HEK293 (cell line): ENCODE measurements around the gene CUL7.
"Not testable (repeated sequence)": the region's sequence is repeated elsewhere in the genome, so short reads cannot be mapped to it uniquely, and the experiment has no call there.

Source experiments
- CTCF ChIA-PET: fragments of 350-600 bp; formaldehyde crosslinking; extraction: SDS; loops from one replicate; lab custom pipeline; 2021; ENCODE audit warnings: antibody characterized with exemption; lab: Yijun Ruan, JAX
- POLR2A ChIA-PET: fragments of 300-600 bp; formaldehyde crosslinking; extraction: SDS; loops from one replicate; lab custom pipeline; 2020; ENCODE audit warnings: antibody characterized with exemption, inconsistent platforms; lab: Yijun Ruan, JAX
- H3K27ac ChIP-seq: fragments of 200-500 bp; sonication (Bioruptor generic); 2 replicates; pipeline ENCODE4 v1.5.1; 2014; ENCODE audit warnings: low read depth, low read length, control low read depth, inconsistent platforms; ENCODE audit errors: extremely low read depth
- H3K36me3 ChIP-seq, 2 experiments: fragments of 200-500 bp in 1 of 2; sonication (Bioruptor generic) in 1 of 2; 1 replicate in 1 of 2; 2 replicates in 1 of 2; pipeline ENCODE4 v1.5.1; 2014 to 2017; ENCODE audit warnings: inconsistent platforms in 2 of 2, low read length in 2 of 2; ENCODE audit not compliant: control insufficient read depth in 2 of 2, insufficient read depth in 1 of 2
- H3K4me1 ChIP-seq: fragments of 200-500 bp; sonication (Bioruptor generic); 2 replicates; pipeline ENCODE4 v1.5.1; 2014; ENCODE audit warnings: mild to moderate bottlenecking, low read length, inconsistent platforms; ENCODE audit not compliant: control insufficient read depth, insufficient read depth
- H3K4me3 ChIP-seq: 2 replicates; pipeline ENCODE4 v1.5.1; 2011; ENCODE audit warnings: low read depth, mild to moderate bottlenecking, control low read depth, low read length, moderate library complexity
- H3K9me3 ChIP-seq: fragments of 200-500 bp; sonication (Bioruptor generic); 2 replicates; pipeline ENCODE4 v1.5.1; 2014; ENCODE audit warnings: low read depth, low read length, inconsistent platforms; ENCODE audit not compliant: control insufficient read depth, insufficient read depth
- PRDM1 ChIP-seq: fragments of 450-650 bp; formaldehyde crosslinking; IDR thresholded peaks from 2 replicates; pipeline ENCODE4; 2016; ENCODE audit warnings: missing biosample characterization, missing genetic modification characterization
- SP7 ChIP-seq: fragments of 450-650 bp; formaldehyde crosslinking; IDR thresholded peaks from 2 replicates; pipeline ENCODE4 v1.5.1; 2016; ENCODE audit warnings: missing biosample characterization, missing genetic modification characterization
- WT1 ChIP-seq: fragments of 450-650 bp; formaldehyde crosslinking; IDR thresholded peaks from 2 replicates; pipeline ENCODE4 v1.5.1; 2016; ENCODE audit warnings: missing biosample characterization, missing genetic modification characterization
- ZFP37 ChIP-seq: fragments of 450-650 bp; formaldehyde crosslinking; IDR thresholded peaks from 2 replicates; pipeline ENCODE4 v1.5.1; 2016; ENCODE audit warnings: missing biosample characterization, missing genetic modification characterization
- ZNF549 ChIP-seq: fragments of 450-650 bp; IDR thresholded peaks from 2 replicates; pipeline ENCODE4 v1.5.1; 2018; ENCODE audit warnings: missing biosample characterization, missing genetic modification characterization, mild to moderate bottlenecking, inconsistent platforms, moderate library complexity
- ZNF555 ChIP-seq: fragments of 450-650 bp; formaldehyde crosslinking; conservative IDR thresholded peaks from 2 replicates; pipeline ENCODE4 v1.5.1; 2017; ENCODE audit warnings: missing biosample characterization, mild to moderate bottlenecking, missing genetic modification characterization, inconsistent platforms
- ZNF600 ChIP-seq: fragments of 450-650 bp; formaldehyde crosslinking; IDR thresholded peaks from 2 replicates; pipeline ENCODE4 v1.5.1; 2016; ENCODE audit warnings: missing biosample characterization, missing genetic modification characterization
- ZNF664 ChIP-seq: fragments of 450-650 bp; formaldehyde crosslinking; IDR thresholded peaks from 2 replicates; pipeline ENCODE4 v1.5.1; 2016; ENCODE audit warnings: missing biosample characterization, missing genetic modification characterization
- ZNF785 ChIP-seq: fragments of 450-650 bp; formaldehyde crosslinking; IDR thresholded peaks from 2 replicates; pipeline ENCODE4 v1.5.1; 2016; ENCODE audit warnings: missing biosample characterization, missing genetic modification characterization
- TF ChIP-seq, protein P1 (sequence below): fragments of 450-650 bp; formaldehyde crosslinking; IDR thresholded peaks from 2 replicates; pipeline ENCODE4 v1.5.1; 2016; ENCODE audit warnings: missing biosample characterization, missing genetic modification characterization
- TF ChIP-seq, protein P2 (sequence below): fragments of 450-650 bp; formaldehyde crosslinking; IDR thresholded peaks from 2 replicates; pipeline ENCODE4 v1.5.1; 2017; ENCODE audit warnings: missing biosample characterization, missing genetic modification characterization
- TF ChIP-seq, protein P3 (sequence below): fragments of 450-650 bp; formaldehyde crosslinking; IDR thresholded peaks from 2 replicates; pipeline ENCODE4 v1.5.0; 2017; ENCODE audit warnings: missing biosample characterization, missing genetic modification characterization, borderline replicate concordance

The CUL7 gene

DNA sequence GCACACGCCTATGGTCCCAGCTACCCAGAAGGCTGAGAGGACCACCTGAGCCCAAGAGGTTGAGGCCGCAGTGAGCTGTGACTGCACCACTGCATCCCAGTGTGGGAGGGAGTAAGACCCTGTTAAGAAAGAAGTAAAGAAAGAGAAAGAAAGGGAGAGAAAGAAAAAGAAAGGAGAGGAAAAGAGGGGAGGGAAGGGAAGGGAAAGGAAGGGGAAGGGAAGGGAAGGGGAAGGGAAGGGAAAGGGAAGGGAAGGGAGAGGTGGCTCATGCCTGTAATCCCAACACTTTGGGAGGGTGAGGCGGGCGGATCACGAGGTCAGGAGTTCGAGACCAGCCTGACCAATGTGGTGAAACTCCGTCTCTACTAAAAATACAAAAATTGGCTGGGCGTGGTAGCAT is 12.2 kb downstream of the CUL7 start:
- H3K36me3 ChIP-seq = peaks cover 34 to 86% of the 10 kb centered on the region in 2 experiments
- TF ChIP-seq PRDM1 (tag by site-specific recombination) = peak; percentile 94
- POLR2A ChIA-PET = interaction anchor here (1.3 to 4.2 kb wide), 4 partner anchors 8 to 18 kb away, joined by 3 to 17 read pairs (median 5); partner anchors contain the start of gene CUL7

DNA sequence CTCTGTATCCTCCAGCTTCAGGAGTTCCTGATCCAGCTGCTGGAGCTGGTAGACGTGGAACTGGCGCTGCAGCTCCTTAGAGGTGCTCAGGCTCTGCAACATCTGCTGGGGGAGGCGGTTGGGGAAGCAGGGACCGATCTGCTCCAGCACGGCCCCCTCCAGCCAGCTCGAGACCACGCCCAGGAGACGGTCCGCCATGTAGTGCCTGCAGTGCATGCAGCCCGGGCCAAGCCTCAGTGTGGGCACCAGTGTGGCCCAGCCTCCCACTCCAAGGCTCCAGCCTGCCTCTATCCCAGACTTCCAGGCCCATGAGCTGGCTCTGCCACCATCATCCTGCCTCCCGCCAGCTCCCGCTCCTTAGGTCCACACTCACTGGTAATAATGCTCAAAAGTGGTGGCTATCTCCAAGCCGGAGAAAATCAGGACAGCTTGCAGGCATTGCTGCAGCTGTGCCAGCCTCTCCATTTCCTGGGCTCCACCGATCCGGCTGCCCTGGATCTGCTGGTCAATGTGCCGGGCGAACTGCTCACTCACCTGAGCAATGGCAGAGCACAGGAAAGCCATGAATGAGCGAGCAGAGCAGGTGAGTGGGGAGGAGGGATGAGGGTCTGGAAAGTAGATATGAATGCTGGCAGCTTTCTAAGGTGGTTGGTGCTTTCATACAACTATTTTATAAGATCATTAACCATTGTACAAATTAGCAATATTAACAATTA is 13.0 kb downstream of the CUL7 start:
- TF ChIP-seq ZNF555 (tag by site-specific recombination) (no peak), ZNF785 (tag by site-specific recombination) (no peak), ZNF600 (tag by site-specific recombination) (0 out of 2 replicates have a peak, but pooled peaks have one; percentile 19), ZFP37 (tag by site-specific recombination) (no peak), WT1 (no peak)
- TF ChIP-seq, protein P1, sequence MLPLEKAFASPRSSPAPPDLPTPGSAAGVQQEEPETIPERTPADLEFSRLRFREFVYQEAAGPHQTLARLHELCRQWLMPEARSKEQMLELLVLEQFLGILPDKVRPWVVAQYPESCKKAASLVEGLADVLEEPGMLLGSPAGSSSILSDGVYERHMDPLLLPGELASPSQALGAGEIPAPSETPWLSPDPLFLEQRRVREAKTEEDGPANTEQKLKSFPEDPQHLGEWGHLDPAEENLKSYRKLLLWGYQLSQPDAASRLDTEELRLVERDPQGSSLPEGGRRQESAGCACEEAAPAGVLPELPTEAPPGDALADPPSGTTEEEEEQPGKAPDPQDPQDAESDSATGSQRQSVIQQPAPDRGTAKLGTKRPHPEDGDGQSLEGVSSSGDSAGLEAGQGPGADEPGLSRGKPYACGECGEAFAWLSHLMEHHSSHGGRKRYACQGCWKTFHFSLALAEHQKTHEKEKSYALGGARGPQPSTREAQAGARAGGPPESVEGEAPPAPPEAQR (tag by site-specific recombination) = no peak
- TF ChIP-seq, protein P2, sequence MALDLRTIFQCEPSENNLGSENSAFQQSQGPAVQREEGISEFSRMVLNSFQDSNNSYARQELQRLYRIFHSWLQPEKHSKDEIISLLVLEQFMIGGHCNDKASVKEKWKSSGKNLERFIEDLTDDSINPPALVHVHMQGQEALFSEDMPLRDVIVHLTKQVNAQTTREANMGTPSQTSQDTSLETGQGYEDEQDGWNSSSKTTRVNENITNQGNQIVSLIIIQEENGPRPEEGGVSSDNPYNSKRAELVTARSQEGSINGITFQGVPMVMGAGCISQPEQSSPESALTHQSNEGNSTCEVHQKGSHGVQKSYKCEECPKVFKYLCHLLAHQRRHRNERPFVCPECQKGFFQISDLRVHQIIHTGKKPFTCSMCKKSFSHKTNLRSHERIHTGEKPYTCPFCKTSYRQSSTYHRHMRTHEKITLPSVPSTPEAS (tag by site-specific recombination) = no peak
- Histone ChIP-seq H3K27ac (no peak overlapping the region), H3K36me3 (peaks cover 41 to 84% of the 10 kb centered on the region in 2 experiments), H3K4me1 (no peaks in the 10 kb centered on the region), H3K9me3 (no peaks in the 10 kb centered on the region), H3K4me3 (no peak overlapping the region)
- ChIA-PET CTCF (interaction anchor here (0.7 to 1.0 kb wide), 3 partner anchors 14 to 77 kb away, joined by 3 to 4 read pairs (median 4); no protein-coding TSS in a partner anchor), POLR2A (interaction anchor here (0.7 to 2.4 kb wide), 5 partner anchors 9 to 20 kb away, joined by 3 to 6 read pairs (median 5); partner anchors contain the start of genes CUL7 and RRP36)

More for the DNA sequence above, 12.2 kb downstream of the CUL7 start:
- H3K9me3 ChIP-seq, H3K27ac ChIP-seq, H3K4me1 ChIP-seq, H3K4me3 ChIP-seq: not testable (repeated sequence)
- CTCF ChIA-PET = interaction anchor here (0.6 to 1.5 kb wide), 3 partner anchors 14 to 103 kb away, joined by 3 read pairs; no protein-coding TSS in a partner anchor

DNA sequence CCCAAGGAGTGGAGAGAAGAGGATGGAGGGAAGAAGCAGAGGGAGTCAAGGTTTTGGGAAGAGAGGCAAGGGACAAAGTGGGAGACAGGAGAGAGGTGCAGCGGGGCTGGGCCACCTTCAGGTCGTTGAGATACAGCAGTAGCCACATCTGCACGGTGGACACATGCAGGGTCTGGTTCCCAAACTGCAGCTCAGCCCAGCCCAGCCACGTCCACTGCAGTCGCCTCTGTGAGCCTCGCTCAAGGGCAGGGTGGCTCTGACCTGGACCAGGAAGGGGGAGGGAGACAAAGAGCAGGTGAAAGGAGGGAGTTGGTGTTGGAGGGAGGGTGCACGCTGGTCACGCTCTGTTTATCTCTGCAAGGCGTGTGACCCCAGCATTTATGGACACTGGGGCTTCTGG is 14.9 kb downstream of the CUL7 start:
- POLR2A ChIA-PET = interaction anchor here (0.8 to 3.3 kb wide), 5 partner anchors 12 to 110 kb away, joined by 3 to 13 read pairs (median 3); partner anchors contain the start of genes CNPY3, CUL7 and RRP36
- Histone ChIP-seq H3K36me3 (peaks cover 39 to 84% of the 10 kb centered on the region in 2 experiments), H3K4me3 (no peak overlapping the region), H3K9me3 (no peaks in the 10 kb centered on the region)
- CTCF ChIA-PET = interaction anchor here (0.5 to 1.1 kb wide), 3 partner anchors 8 to 30 kb away, joined by 3 to 4 read pairs (median 3); no protein-coding TSS in a partner anchor
- TF ChIP-seq ZNF664 (tag by site-specific recombination) (no peak), ZNF549 (tag by site-specific recombination) (no peak), SP7 (tag by site-specific recombination) (no peak)
- TF ChIP-seq, protein P3, sequence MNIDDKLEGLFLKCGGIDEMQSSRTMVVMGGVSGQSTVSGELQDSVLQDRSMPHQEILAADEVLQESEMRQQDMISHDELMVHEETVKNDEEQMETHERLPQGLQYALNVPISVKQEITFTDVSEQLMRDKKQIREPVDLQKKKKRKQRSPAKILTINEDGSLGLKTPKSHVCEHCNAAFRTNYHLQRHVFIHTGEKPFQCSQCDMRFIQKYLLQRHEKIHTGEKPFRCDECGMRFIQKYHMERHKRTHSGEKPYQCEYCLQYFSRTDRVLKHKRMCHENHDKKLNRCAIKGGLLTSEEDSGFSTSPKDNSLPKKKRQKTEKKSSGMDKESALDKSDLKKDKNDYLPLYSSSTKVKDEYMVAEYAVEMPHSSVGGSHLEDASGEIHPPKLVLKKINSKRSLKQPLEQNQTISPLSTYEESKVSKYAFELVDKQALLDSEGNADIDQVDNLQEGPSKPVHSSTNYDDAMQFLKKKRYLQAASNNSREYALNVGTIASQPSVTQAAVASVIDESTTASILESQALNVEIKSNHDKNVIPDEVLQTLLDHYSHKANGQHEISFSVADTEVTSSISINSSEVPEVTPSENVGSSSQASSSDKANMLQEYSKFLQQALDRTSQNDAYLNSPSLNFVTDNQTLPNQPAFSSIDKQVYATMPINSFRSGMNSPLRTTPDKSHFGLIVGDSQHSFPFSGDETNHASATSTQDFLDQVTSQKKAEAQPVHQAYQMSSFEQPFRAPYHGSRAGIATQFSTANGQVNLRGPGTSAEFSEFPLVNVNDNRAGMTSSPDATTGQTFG (tag by site-specific recombination) = no peak
- TF ChIP-seq, all 188 proteins: peak for 0
- H3K4me1 ChIP-seq = no peaks in the 10 kb centered on the region
- no peak overlapping the region for H3K27ac ChIP-seq
